Gastrocnemius medialis (tissue), 4 donors: ENCODE results near the gene STARD8. TPM values are rescaled to one million over a fixed set of nuclear protein-coding genes. Genes with fewer than 3 reads are reported as not detected.
A peak's percentile ranks its signal among the peaks of the same experiment; 100 is the strongest.

Source experiments
- ATAC-seq, 2 donors: fragments of 150-250 bp; one replicate each; pipeline ENCODE4 v1.9.1; 2016
- DNase-seq, 2 donors: peaks; one replicate each; pipeline ENCODE4 v3.0.0-alpha.2; 2019
- H3K27ac ChIP-seq, 4 donors: fragments of 200-600 bp; sonication (generic); 1 replicate in 1 of 4; 2 replicates in 3 of 4; pipeline ENCODE4 v1.5.1; 2016 to 2018; ENCODE audit warnings: mild to moderate bottlenecking in 2 of 4, moderate library complexity in 1 of 4
- H3K27me3 ChIP-seq, 3 donors: fragments of 200-600 bp; sonication (generic) in 2 of 3; 1 replicate in 1 of 3; 2 replicates in 2 of 3; pipeline versions ENCODE4 v1.5.1 to v1.6.0; 2016 to 2019; ENCODE audit warnings: mild to moderate bottlenecking in 1 of 3, moderate library complexity in 1 of 3
- H3K36me3 ChIP-seq, 2 donors: fragments of 200-600 bp; sonication (generic) in 1 of 2; one replicate each; pipeline ENCODE4 v1.5.1; 2017 to 2018
- H3K4me1 ChIP-seq, 2 donors: fragments of 200-600 bp; sonication (generic) in 1 of 2; one replicate each; pipeline ENCODE4 v1.5.1; 2016 to 2017; ENCODE audit warnings: mild to moderate bottlenecking in 2 of 2
- H3K4me3 ChIP-seq, 4 donors: fragments of 200-600 bp; sonication (generic) in 3 of 4; 1 replicate in 1 of 4; 2 replicates in 3 of 4; pipeline ENCODE4 v1.5.1; 2016 to 2019; ENCODE audit warnings: mild to moderate bottlenecking in 2 of 4
- H3K9me3 ChIP-seq, 3 donors: fragments of 200-600 bp; sonication (generic) in 2 of 3; 1 replicate in 1 of 3; 2 replicates in 2 of 3; pipeline ENCODE4 v1.5.1; 2016 to 2019
- CTCF ChIP-seq, 5 experiments: fragments of 450-650 bp in 3 of 5; fragments of 200-600 bp in 2 of 5; sonication (generic) in 2 of 5; IDR thresholded peaks in 4 of 5; conservative IDR thresholded peaks in 1 of 5; 1 replicate in 4 of 5; 2 replicates in 1 of 5; pipeline ENCODE4 v1.5.1; 2016 to 2019; ENCODE audit warnings: antibody characterized with exemption in 5 of 5, mild to moderate bottlenecking in 3 of 5, moderate library complexity in 3 of 5
- POLR2A ChIP-seq, 2 donors: fragments of 450-650 bp; IDR thresholded peaks; one replicate each; pipeline ENCODE4 v1.6.1; 2017; ENCODE audit warnings: antibody characterized with exemption in 2 of 2, mild to moderate bottlenecking in 2 of 2, moderate library complexity in 2 of 2
- in situ Hi-C, 4 donors: fragments of 200-750 bp; cut with MboI; loops; one replicate each; pipeline versions ENCODE4 v1.15.0 to v1.8.0; 2017; ENCODE audit warnings: low sequenced_read_pairs in 4 of 4
- intact Hi-C: fragments of 100-400 bp; cut with DNase I; formaldehyde crosslinking; loops from one replicate; pipeline ENCODE4 v1.15.1; 2023; ENCODE audit warnings: low total_unique reads
- total RNA-seq, 4 donors: library from RNA; depleted of rRNA; stranded (reverse); fragments of >200 nt; gene quantifications; one replicate each; pipeline versions ENCODE4 v1.1.0 to v1.2.3, GENCODE V29; 2016

Gene STARD8
- total RNA-seq, 4 donors from 2014 or later: 6.6 to 9.4 (median 9.1) TPM

GRCh38 chrX:68699960-68700746, 52.7 kb downstream of the STARD8 start:
- intact Hi-C loops: loop anchor here (10.0 kb wide), 1 partner anchor 285 kb away; no protein-coding TSS in a partner anchor
- no peaks in the 10 kb centered on the region for H3K27me3 ChIP-seq
- DNase-seq (no peak), ATAC-seq (peak in 1 of 2 donors; percentile 48)
- no peaks in the 10 kb centered on the region for H3K36me3 ChIP-seq
- TF ChIP-seq POLR2A (IDR thresholded peaks at IDR 0.05) (no peak), CTCF (IDR thresholded peaks at IDR 0.05 in 4 of 5, conservative IDR thresholded peaks at IDR 0.05 in 1 of 5) (no peak)
- in situ Hi-C loops: loop anchor here (25.0 kb wide), 3 partner anchors 88 to 513 kb away; no protein-coding TSS in a partner anchor
- peak overlapping the region; percentile 54 to 86 (median 86) for H3K27ac ChIP-seq
- peaks cover 24 to 26% of the 10 kb centered on the region in 2 donors for H3K4me1 ChIP-seq
- H3K4me3 ChIP-seq: no peak overlapping the region
- no peaks in the 10 kb centered on the region for H3K9me3 ChIP-seq

- H3K27ac ChIP-seq: peak overlapping the region; percentile 11 to 54 (median 36)
- intact Hi-C loops: no loop called here
- no peak for ATAC-seq
- H3K4me1 ChIP-seq: peaks cover 44 to 54% of the 10 kb centered on the region in 2 donors
- H3K9me3 ChIP-seq: no peaks in the 10 kb centered on the region
- no peak overlapping the region for H3K4me3 ChIP-seq
- no peak for DNase-seq
- in situ Hi-C loops: loop anchor here (25.0 kb wide), 3 partner anchors 91 to 516 kb away; no protein-coding TSS in a partner anchor
- TF ChIP-seq POLR2A (IDR thresholded peaks at IDR 0.05) (no peak), CTCF (IDR thresholded peaks at IDR 0.05 in 4 of 5, conservative IDR thresholded peaks at IDR 0.05 in 1 of 5) (no peak)
- H3K27me3 ChIP-seq: no peaks in the 10 kb centered on the region
- H3K36me3 ChIP-seq: no peaks in the 10 kb centered on the region
Measured at GRCh38 chrX:68703369-68703768, 55.9 kb downstream of the STARD8 start.

- in situ Hi-C loops: loop anchor here (25.0 kb wide), 3 partner anchors 92 to 517 kb away; no protein-coding TSS in a partner anchor
- ATAC-seq (no peak), DNase-seq (no peak)
- Histone ChIP-seq H3K36me3 (no peaks in the 10 kb centered on the region), H3K9me3 (no peaks in the 10 kb centered on the region), H3K27me3 (no peaks in the 10 kb centered on the region), H3K4me1 (peaks cover 44 to 58% of the 10 kb centered on the region in 2 donors), H3K4me3 (no peak overlapping the region), H3K27ac (peak overlapping the region; percentile 11 to 54 (median 36))
- intact Hi-C loops: no loop called here
- TF ChIP-seq POLR2A (IDR thresholded peaks at IDR 0.05) (no peak), CTCF (IDR thresholded peaks at IDR 0.05 in 4 of 5, conservative IDR thresholded peaks at IDR 0.05 in 1 of 5) (no peak)
Measured at GRCh38 chrX:68703846-68704245, 56.4 kb downstream of the STARD8 start.

GRCh38 chrX:68705986-68706385, 58.5 kb downstream of the STARD8 start:
- Histone ChIP-seq H3K4me1 (peaks cover 33 to 48% of the 10 kb centered on the region in 2 donors), H3K36me3 (no peaks in the 10 kb centered on the region), H3K27ac (peak overlapping the region; percentile 36 to 62 (median 39)), H3K4me3 (no peak overlapping the region), H3K9me3 (no peaks in the 10 kb centered on the region), H3K27me3 (no peaks in the 10 kb centered on the region)
- ATAC-seq (peak; percentile 12 to 77), DNase-seq (peak in 1 of 2 donors; percentile 65)
- no peak for TF ChIP-seq CTCF (IDR thresholded peaks at IDR 0.05 in 4 of 5, conservative IDR thresholded peaks at IDR 0.05 in 1 of 5)
- TF ChIP-seq POLR2A (IDR thresholded peaks at IDR 0.05): no peak
- in situ Hi-C loops: loop anchor here (25.0 kb wide), 3 partner anchors 94 to 519 kb away; no protein-coding TSS in a partner anchor
- intact Hi-C loops: no loop called here
